Naive B cell (primary cell): ENCODE results near the gene CCDC187. TPM values are rescaled to one million over a fixed set of nuclear protein-coding genes. Genes with fewer than 3 reads are reported as not detected.

Experiments used
- ATAC-seq, 2 donors: fragments of 150-1000 bp; cut with Tn5 transposase; 2 replicates each; pipeline ENCODE4 v1.10.0; 2021; ENCODE audit warnings: low read depth in 2 of 2, mild to moderate bottlenecking in 2 of 2, moderate library complexity in 2 of 2
- DNase-seq: peaks from one replicate; pipeline ENCODE4 v3.0.0; 2022
- H3K27ac Mint-ChIP-seq, 6 donors: one replicate each; pipeline ENCODE4 v1.8.0; 2020 to 2022; ENCODE audit warnings: mild to moderate bottlenecking in 6 of 6, mixed read lengths in 6 of 6, moderate library complexity in 5 of 6, inconsistent platforms in 2 of 6
- H3K27me3 Mint-ChIP-seq, 3 donors: one replicate each; pipeline ENCODE4 v1.8.0; 2021 to 2022; ENCODE audit warnings: mixed read lengths in 3 of 3, mild to moderate bottlenecking in 1 of 3
- H3K36me3 Mint-ChIP-seq, 2 donors: one replicate each; pipeline ENCODE4 v1.8.0; 2020 to 2022; ENCODE audit warnings: mixed read lengths in 2 of 2, inconsistent platforms in 1 of 2, mild to moderate bottlenecking in 1 of 2
- H3K4me1 Mint-ChIP-seq, 3 donors: one replicate each; pipeline ENCODE4 v1.8.0; 2020 to 2022; ENCODE audit warnings: mixed read lengths in 3 of 3, inconsistent platforms in 1 of 3, mild to moderate bottlenecking in 1 of 3, moderate library complexity in 1 of 3
- H3K4me3 Mint-ChIP-seq, 8 donors: one replicate each; pipeline ENCODE4 v1.8.0; 2020 to 2022; ENCODE audit warnings: mild to moderate bottlenecking in 8 of 8, mixed read lengths in 8 of 8, moderate library complexity in 8 of 8, inconsistent platforms in 2 of 8
- H3K9me3 Mint-ChIP-seq, 7 donors: one replicate each; pipeline ENCODE4 v1.8.0; 2020 to 2022; ENCODE audit warnings: mixed read lengths in 7 of 7, mild to moderate bottlenecking in 5 of 7, inconsistent platforms in 2 of 7, moderate library complexity in 1 of 7
- polyA plus RNA-seq, 6 donors: library from polyadenylated mRNA; unstranded; fragments of 300-500 nt; fragmentation: Illumina TruSeq; gene quantifications; one replicate each; pipeline ENCODE4 v1.2.3, GENCODE V29; 2021; ENCODE audit warnings: low read depth in 6 of 6

CCDC187 gene
- polyA plus RNA-seq, 6 donors from 2014 or later, result 0.38 to 4.3 (median 1.5) TPM

DNA sequence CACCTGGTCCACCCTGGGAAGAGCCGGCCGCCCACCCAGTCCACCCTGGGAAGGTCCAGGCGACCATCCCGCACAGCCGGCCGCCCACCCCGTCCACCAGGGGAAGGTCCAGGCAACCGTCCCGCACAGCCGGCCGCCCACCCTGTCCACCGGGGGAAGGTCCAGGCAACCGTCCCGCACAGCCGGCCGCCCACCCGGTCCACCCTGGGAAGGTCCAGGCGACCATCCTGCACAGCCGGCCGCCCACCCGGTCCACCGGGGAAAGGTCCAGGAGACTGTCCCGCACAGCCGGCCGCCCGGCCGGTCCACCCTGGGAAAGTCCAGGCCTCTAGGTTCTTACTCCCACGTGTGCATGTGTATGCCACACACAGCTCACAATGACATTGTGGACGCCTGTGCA lies 51.6 kb downstream of the CCDC187 start:
- Mint-ChIP-seq H3K4me1 (no peaks in the 10 kb centered on the region), H3K36me3 (no peaks in the 10 kb centered on the region), H3K4me3 (no peak overlapping the region), H3K27me3 (peaks cover 0 to 19% (median 0%) of the 10 kb centered on the region in 3 donors), H3K9me3 (no peaks in the 10 kb centered on the region), H3K27ac (no peak overlapping the region)
- ATAC-seq (no peak), DNase-seq (no peak)

DNA sequence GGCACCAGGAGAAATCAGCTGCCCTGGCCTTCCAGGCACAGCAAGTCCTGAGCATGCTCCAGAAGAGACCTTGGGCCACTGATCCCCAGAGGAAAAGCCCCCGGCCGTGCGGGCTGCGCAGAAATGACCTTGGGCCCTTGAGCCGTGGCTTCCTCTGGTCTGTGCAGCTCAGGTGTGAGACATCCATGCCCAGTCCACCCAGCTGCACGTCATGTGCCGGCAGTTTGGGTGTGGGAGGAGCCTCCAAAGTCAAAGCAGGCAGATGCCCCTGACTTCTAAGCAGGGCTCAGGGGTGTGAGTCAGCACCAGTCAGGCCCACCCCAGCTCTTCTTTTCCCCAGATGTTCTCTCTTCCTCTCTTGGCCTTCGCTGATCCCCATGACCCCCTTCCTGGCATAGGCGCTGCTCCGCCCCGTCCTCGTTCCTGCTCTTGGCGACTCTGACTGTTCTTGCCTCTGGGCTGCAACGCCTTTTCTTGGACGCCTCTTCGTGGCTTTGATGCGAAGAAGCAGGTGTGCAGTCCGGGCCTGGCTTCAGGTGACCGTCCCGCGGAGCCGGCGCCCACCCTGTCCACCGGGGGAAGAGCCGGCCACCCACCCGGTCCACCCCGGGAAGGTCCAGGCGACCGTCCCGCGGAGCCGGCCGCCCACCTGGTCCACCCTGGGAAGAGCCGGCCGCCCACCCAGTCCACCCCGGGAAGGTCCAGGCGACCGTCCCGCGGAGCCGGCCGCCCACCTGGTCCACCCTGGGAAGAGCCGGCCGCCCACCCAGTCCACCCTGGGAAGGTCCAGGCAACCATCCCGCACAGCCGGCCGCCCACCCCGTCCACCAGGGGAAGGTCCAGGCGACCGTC lies 52.4 kb downstream of the CCDC187 start:
- Mint-ChIP-seq H3K4me3 (peak overlapping the region in 1 of 8 donors; percentile 12), H3K9me3 (no peaks in the 10 kb centered on the region), H3K4me1 (peaks cover 0 to 4% (median under 1%) of the 10 kb centered on the region in 3 donors), H3K27ac (no peak overlapping the region), H3K36me3 (no peaks in the 10 kb centered on the region), H3K27me3 (peaks cover 0 to 19% (median 0%) of the 10 kb centered on the region in 3 donors)
- ATAC-seq (no peak), DNase-seq (no peak)

DNA sequence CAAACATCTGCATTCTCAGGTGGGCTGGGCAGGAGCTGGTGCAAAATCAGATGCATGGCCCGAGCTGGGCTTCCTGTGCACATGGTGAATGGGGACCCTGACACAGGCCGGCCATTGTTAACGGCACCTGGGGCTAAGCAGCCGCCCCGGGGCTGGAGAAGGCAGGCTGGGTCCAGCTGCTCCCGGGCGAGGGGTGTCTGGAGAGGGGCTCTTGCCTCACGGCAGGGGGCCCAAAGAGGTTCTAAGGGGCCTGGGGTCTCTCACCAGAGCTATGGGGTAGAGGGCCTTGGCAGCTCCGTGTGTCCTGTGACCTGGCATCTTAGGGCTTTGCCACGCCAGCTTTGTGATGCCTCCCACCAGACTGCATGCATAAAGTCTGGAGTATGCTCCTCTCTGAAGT lies 53.2 kb downstream of the CCDC187 start:
- DNase-seq (no peak), ATAC-seq (no peak)
- peaks cover 0 to 8% (median 7%) of the 10 kb centered on the region in 3 donors for H3K4me1 Mint-ChIP-seq
- H3K4me3 Mint-ChIP-seq, result no peak overlapping the region
- peaks cover 0 to 19% (median 0%) of the 10 kb centered on the region in 3 donors for H3K27me3 Mint-ChIP-seq
- no peaks in the 10 kb centered on the region for H3K36me3 Mint-ChIP-seq
- no peaks in the 10 kb centered on the region for H3K9me3 Mint-ChIP-seq
- H3K27ac Mint-ChIP-seq, result no peak overlapping the region

DNA sequence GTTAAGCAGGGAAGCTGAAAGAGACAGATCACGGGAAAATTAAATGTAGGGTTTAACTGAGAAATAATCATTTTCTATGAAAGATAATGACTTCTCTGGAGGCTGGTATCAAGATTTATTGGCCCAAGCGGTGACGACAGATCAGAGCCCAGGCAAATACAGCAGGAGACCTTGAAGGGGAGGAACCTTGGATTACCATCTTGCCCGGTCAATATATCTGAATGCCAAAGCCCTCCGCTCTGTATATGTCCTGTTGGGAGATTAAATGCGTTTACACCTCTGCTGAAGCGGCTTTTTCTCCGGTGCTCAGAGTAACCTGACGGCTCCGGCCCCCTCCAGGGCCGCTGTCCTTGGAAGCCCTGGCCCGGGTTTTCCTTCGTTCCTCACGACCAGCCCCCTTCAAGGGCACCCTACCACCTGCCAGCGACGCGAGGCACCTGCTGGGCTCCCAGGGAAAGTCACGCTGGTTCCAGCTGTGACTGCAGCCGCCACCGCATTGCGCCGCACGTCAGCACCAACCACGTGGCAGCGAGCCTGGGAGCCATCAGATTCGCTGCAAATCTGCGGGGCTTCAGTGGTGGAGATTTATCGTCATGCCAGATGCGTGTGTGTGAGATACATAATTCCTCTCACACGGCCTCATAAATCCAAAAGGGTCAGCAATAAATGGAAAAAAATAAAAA lies 53.9 kb downstream of the CCDC187 start:
- no peak for DNase-seq
- no peak for ATAC-seq
- Mint-ChIP-seq H3K27me3 (peaks cover 0 to 15% (median 0%) of the 10 kb centered on the region in 3 donors), H3K4me3 (peak overlapping the region in 1 of 8 donors; percentile 61), H3K4me1 (peaks cover under 1 to 9% (median 8%) of the 10 kb centered on the region in 3 donors), H3K9me3 (no peaks in the 10 kb centered on the region), H3K36me3 (peaks cover under 1 to 1% of the 10 kb centered on the region in 2 donors), H3K27ac (no peak overlapping the region)

DNA sequence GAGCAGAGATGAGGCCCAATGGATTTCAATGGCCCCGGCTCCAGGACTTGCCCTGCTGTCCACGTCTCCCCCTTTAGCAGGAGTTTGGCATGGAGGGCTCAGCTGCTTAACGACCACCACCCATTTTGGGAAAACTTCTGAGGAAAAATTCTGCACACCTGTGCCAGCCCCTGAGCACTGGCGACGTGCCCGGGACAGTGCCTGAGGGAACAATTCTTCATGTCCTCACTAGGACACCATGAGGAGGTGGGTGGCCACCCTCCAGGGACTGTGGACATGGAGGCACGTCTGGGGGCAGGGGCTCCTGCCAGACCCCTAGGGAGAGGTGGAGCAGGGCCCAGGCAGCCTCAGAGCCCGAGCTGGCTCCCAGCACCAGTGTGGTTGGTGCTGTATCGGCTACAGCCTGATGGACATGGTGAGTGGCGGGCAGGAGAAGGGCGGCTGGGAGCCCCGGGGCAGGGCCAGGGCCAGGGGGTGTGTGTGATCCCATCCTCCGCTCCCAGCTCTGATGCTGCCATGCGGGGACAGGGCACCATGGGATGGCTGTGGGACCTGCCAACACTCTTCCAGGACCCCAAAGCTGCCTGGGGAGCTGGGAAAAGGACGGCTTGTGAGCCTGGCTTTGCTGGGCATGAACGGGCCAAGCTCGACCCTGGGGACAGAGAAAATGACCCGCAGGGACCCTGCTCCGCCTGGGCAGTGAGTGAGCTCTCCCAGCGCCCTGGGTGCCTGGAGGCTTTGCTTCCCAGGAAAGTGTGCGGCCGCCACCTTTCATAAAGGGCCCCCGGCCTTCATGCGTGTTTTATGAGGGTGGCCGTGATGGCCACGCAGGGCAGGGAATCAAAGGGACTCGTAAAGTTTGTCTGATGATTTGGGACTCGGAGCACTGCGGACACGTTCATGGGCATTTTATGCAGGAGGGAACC lies 54.7 kb downstream of the CCDC187 start:
- DNase-seq, result no peak
- Mint-ChIP-seq H3K4me3 (peak overlapping the region in 1 of 8 donors; percentile 61), H3K9me3 (no peaks in the 10 kb centered on the region), H3K27ac (no peak overlapping the region), H3K4me1 (peaks cover 9 to 17% (median 16%) of the 10 kb centered on the region in 3 donors), H3K36me3 (peaks cover 5 to 8% of the 10 kb centered on the region in 2 donors), H3K27me3 (peaks cover 0 to 14% (median 0%) of the 10 kb centered on the region in 3 donors)
- ATAC-seq, result no peak

DNA sequence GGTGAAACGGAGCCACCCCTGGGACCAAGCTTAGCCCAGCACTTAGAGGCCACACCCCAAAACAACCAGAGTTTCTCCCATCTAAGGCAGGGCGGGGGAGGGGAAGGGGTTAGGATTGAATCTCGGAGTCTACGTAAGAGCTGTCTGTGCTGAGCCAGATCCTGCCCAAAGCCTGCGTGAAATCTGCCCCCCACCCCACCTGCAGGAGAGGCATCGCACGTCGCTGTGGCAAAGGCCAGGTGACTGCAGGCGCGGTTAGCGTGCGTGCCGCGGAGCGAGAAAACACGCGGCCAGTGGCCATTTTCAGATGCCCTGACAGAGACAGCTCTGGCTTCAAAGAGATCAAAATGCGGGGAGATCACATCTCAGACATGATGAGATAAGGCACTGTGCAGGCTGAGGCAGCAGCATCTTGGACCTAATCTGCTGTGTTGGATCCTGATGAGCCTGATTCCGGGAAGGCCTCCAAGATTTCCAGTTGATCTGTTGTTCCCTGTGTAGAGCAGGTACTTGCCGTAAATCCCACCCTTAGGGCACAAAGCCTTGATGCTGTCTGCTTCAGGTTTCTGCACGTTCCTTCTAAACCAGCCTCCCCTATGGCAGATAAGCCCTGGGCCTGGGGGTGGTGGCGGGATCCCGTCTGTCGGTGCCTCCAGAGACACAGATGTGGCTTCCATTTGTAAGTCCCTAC lies 55.8 kb downstream of the CCDC187 start:
- H3K4me1 Mint-ChIP-seq, result peaks cover 20 to 27% (median 27%) of the 10 kb centered on the region in 3 donors
- DNase-seq (no peak), ATAC-seq (no peak)
- no peak overlapping the region for H3K27ac Mint-ChIP-seq
- H3K9me3 Mint-ChIP-seq, result no peaks in the 10 kb centered on the region
- H3K27me3 Mint-ChIP-seq, result peaks cover 0 to 9% (median 0%) of the 10 kb centered on the region in 3 donors
- H3K4me3 Mint-ChIP-seq, result peak overlapping the region in 1 of 8 donors; percentile 7
- peaks cover 5 to 8% of the 10 kb centered on the region in 2 donors for H3K36me3 Mint-ChIP-seq

DNA sequence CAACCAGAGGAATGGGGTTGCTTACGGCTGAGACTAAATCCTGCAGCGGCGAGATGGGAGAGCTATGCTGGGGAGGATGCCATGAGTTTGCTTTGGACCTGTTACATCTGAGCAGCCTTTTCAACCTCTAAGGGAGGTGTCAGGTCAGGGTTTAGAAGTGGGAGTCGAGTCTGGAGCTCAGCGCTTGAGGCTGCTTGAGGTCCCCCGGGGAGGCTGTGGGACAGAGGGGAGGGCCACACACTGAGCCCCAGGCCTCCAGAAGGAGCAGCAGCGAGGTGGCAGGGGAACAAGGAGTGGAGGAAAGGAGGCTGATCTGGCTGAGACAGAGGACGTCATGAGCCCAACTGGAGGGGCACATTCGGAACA lies 56.4 kb downstream of the CCDC187 start:
- Mint-ChIP-seq H3K4me1 (peaks cover 25 to 33% (median 32%) of the 10 kb centered on the region in 3 donors), H3K27ac (peak overlapping the region in 2 of 6 donors; percentile 57 to 83)

DNA sequence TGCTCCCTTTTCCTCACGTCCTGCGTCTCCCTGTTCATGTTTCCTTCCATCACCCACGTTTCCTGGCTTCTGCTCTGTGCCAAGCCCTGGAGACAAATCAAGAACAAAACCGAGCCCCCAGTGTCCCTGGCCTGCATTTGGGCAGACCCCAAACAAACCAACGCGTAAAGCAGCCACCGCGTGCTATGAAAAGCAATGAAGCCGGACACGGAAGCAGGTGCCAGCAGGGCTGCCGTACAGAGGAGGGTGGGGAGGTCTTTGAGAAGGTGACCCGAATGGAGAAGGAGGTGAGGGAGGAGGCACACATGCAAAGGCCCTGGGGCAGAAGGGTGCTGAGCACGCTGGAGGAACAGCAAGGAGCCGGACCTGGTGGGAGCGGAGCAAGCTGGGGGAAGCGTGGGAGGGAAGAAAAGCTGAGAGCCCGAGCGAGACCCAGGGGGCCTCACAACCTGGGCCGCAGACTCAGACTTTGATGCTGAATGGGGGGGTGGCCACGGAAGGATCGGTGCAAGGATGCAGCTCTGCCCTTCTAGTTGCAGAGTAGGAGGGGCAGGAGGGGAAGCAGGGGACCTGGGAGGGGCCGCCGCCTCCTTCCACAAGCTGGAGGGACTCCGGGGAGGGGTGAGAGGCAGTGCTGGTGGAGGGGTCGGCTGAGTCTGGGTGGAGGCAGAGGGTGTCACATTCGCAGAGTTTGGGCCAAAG lies 56.9 kb downstream of the CCDC187 start:
- H3K36me3 Mint-ChIP-seq, result peaks cover 5 to 8% of the 10 kb centered on the region in 2 donors
- peaks cover 0 to 5% (median 0%) of the 10 kb centered on the region in 3 donors for H3K27me3 Mint-ChIP-seq
- no peaks in the 10 kb centered on the region for H3K9me3 Mint-ChIP-seq
- peak overlapping the region in 5 of 8 donors; percentile 15 to 84 (median 81) for H3K4me3 Mint-ChIP-seq
- H3K27ac Mint-ChIP-seq, result peak overlapping the region in 2 of 6 donors; percentile 57 to 90
- ATAC-seq (no peak), DNase-seq (no peak)
- H3K4me1 Mint-ChIP-seq, result peaks cover 30 to 38% (median 35%) of the 10 kb centered on the region in 3 donors

More for the DNA sequence above, 56.4 kb downstream of the CCDC187 start:
- Mint-ChIP-seq H3K36me3 (peaks cover 5 to 8% of the 10 kb centered on the region in 2 donors), H3K27me3 (peaks cover 0 to 5% (median 0%) of the 10 kb centered on the region in 3 donors), H3K9me3 (no peaks in the 10 kb centered on the region), H3K4me3 (peak overlapping the region in 2 of 8 donors; percentile 15 to 81)
- DNase-seq, result no peak
- ATAC-seq, result no peak

DNA sequence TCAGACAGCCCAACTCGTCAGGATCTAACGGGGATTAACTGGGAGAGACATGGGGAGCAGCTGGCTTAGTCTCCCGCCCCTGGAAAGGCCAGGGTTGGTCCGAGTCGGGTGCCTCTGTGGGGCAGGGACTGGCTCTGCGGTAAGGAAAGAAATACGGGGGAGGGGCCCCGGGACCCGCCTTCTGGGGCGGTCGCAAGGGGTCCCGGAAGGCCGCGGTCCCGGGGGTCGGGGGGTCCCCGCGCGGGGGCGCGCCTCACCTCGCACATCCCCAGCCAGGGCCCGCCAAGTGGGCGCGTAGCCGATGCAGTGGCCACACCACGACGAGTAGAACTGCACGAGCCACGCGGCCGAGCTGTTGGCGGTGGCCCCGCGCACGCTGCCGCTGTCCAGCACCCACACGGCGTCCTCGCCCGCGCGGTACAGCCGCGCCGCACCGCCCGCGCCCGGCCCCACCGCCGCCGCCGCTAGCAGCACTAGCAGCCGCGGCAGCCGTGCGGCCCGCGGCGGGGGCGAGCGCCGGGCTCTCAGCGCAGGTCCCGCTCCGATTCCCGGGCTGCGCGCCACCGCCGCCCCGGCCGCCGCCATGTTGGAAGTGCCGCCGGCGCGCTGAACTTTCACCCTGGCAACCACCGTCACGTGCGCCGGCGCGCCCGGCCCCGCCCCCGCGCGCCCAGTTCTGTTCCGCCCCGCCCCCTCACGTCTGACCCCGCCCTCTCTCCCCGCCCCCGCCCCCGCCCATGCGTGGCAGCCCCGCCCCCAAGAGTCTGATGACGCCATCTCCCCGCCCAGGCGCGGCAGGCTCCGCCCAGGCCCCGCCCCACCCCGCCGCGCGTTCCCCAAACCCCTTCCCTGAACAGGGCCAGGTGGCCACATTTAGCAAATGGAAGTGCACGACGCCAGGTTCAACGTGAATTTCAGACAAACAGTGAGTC lies 58.4 kb downstream of the CCDC187 start, which contains the start of gene QSOX2:
QSOX2 (minus strand) TSS at position 594 of the 932 bp plus-strand sequence; CDS start at position 585, 9 bp downstream.
- ATAC-seq (peak; percentile 54 to 62), DNase-seq (peak; percentile 85)
- peaks cover 5 to 8% of the 10 kb centered on the region in 2 donors for H3K36me3 Mint-ChIP-seq
- H3K9me3 Mint-ChIP-seq, result no peaks in the 10 kb centered on the region
- peaks cover 0 to 5% (median 0%) of the 10 kb centered on the region in 3 donors for H3K27me3 Mint-ChIP-seq
- H3K4me1 Mint-ChIP-seq, result peaks cover 45 to 53% (median 50%) of the 10 kb centered on the region in 3 donors
- H3K4me3 Mint-ChIP-seq, result peak within 1 kb of the TSS; percentile 93 to 99 (median 98)
- H3K27ac Mint-ChIP-seq, result peak within 1 kb of the TSS; percentile 61 to 99 (median 96)

DNA sequence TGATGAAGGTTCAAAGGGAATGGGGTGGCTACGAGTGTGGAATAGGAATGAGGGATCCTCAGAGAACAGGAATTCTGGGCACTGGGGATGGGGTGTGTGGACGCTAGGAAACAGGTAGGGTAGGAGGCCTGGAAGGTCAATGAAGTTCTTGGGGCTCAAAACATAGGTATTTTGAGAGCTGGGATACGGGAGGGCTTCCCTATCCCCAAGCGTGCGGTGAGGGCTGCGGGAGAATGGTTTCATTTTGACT lies 59.0 kb downstream of the CCDC187 start:
- H3K27ac Mint-ChIP-seq, result peak overlapping the region; percentile 61 to 99 (median 96)
- peaks cover 5 to 8% of the 10 kb centered on the region in 2 donors for H3K36me3 Mint-ChIP-seq
- no peaks in the 10 kb centered on the region for H3K27me3 Mint-ChIP-seq
- H3K9me3 Mint-ChIP-seq, result no peaks in the 10 kb centered on the region
- H3K4me1 Mint-ChIP-seq, result peaks cover 50 to 59% (median 51%) of the 10 kb centered on the region in 3 donors
- no peak for ATAC-seq
- DNase-seq, result no peak
- H3K4me3 Mint-ChIP-seq, result peak overlapping the region; percentile 93 to 99 (median 98)
